Aorta (tissue), 5 donors: Measurements from ENCODE around the gene APAF1. TPM values are rescaled to one million over a fixed set of nuclear protein-coding genes. Genes with fewer than 3 reads are reported as not detected.
A peak's percentile ranks its signal among the peaks of the same experiment; 100 is the strongest.

Experiments used
- ATAC-seq: fragments of 200-7000 bp; cut with Tn5 transposase; one replicate; pipeline ENCODE4 v1.9.1; 2022; ENCODE audit warnings: moderate library complexity; ENCODE audit not compliant: low FRiP score
- DNase-seq, 2 donors: peaks; one replicate each; pipeline ENCODE4 v3.0.0-alpha.2; 2020
- H3K27ac ChIP-seq, 2 donors: one replicate each; pipeline ENCODE4 v1.5.1; 2013; ENCODE audit warnings: low read length in 2 of 2, mild to moderate bottlenecking in 2 of 2, moderate library complexity in 2 of 2, control low read depth in 1 of 2, inconsistent platforms in 1 of 2, low read depth in 1 of 2
- H3K27me3 ChIP-seq, 2 donors: one replicate each; pipeline ENCODE4 v1.6.1; 2013; ENCODE audit warnings: control low read depth in 1 of 2, low read length in 1 of 2, mild to moderate bottlenecking in 1 of 2, moderate library complexity in 1 of 2; ENCODE audit not compliant: insufficient read depth in 2 of 2, control insufficient read depth in 1 of 2
- H3K36me3 ChIP-seq, 2 donors: one replicate each; pipeline ENCODE4 v1.6.1; 2013; ENCODE audit warnings: control low read depth in 1 of 2, low read length in 1 of 2, mild to moderate bottlenecking in 1 of 2; ENCODE audit not compliant: insufficient read depth in 2 of 2, control insufficient read depth in 1 of 2
- H3K4me1 ChIP-seq, 2 donors: one replicate each; pipeline ENCODE4 v1.6.1; 2013; ENCODE audit warnings: low read length in 2 of 2, control low read depth in 1 of 2, mild to moderate bottlenecking in 1 of 2, moderate library complexity in 1 of 2; ENCODE audit not compliant: insufficient read depth in 2 of 2, control insufficient read depth in 1 of 2
- H3K4me3 ChIP-seq, 2 donors: one replicate each; pipeline ENCODE4 v1.5.1; 2013; ENCODE audit warnings: low read length in 2 of 2, control low read depth in 1 of 2, mild to moderate bottlenecking in 1 of 2
- H3K9me3 ChIP-seq: one replicate; pipeline ENCODE4 v1.6.1; 2013; ENCODE audit warnings: mild to moderate bottlenecking, low read length; ENCODE audit not compliant: control insufficient read depth
- WGBS, 2 donors: extraction: QIAGEN DNeasy Blood & Tissue Kit; methylation state at CpG; one replicate each; pipeline ENCODE4 v1.1.7; 2013; 5-methylcytosine and 5-hydroxymethylcytosine counted together
- intact Hi-C, 2 donors: fragments of 100-400 bp; cut with DNase I; formaldehyde crosslinking; loops; one replicate each; pipeline versions ENCODE4 v1.14.2 to v1.15.0; 2022
- polyA plus RNA-seq, 2 donors: library from polyadenylated mRNA; stranded (reverse); fragments of 200-250 nt; gene quantifications; one replicate each; pipeline ENCODE4 v1.2.3, GENCODE V29; 2013
- total RNA-seq, 2 donors: library from RNA; stranded (reverse); fragmentation: NEBNext Ultra II Directional; extraction: Animal tissue kit (Norgen Biotek cat#: 25700); gene quantifications; one replicate each; pipeline ENCODE4 v1.2.1, GENCODE V29; 2021
- donor health status: healthy with polysubstance abuse.
- donor health status: Bipolar disorder and iron deficiency.
- donor health status: DM: no; HTN: no; CAD: no.
- donor health status: DM: no; HTN: no; CAD: no.
- donor health status: DM: yes; HTN: yes; CAD: no.

APAF1 gene
- total and polyA plus RNA-seq, 4 donors, result 5.6 to 30.4 (median 10.2) TPM

DNA sequence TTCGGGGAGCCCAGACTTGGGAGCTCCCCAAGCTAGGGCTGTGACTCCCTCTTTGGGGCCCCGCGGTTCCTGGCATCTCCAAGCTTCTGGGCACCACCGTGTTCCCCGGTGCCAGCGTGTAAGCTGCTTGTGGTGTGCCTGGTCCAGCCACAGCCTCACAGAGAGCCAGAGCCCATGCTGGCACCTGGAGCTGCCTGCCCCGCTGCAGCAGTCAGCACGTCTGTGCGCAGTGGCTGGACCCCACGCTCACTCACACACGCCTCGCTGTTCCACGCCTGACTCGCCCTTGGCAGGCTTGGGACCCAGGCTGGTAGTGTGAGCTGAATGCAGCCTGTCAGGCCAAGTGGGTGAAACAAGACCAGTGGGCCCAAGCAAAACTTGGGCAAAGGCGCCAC lies 34.5 kb downstream of the APAF1 start:
- no peak overlapping the region for H3K4me3 ChIP-seq
- intact Hi-C loops, result no loop called here
- no peaks in the 10 kb centered on the region for H3K9me3 ChIP-seq
- no peak overlapping the region for H3K27ac ChIP-seq
- WGBS, 2 donors, result 94% methylated on average over 15 of the region's 15 CpGs
- no peaks in the 10 kb centered on the region for H3K27me3 ChIP-seq
- peaks cover 6 to 7% of the 10 kb centered on the region in 2 donors for H3K36me3 ChIP-seq
- DNase-seq (no peak), ATAC-seq (no peak)
- H3K4me1 ChIP-seq, result no peaks in the 10 kb centered on the region

DNA sequence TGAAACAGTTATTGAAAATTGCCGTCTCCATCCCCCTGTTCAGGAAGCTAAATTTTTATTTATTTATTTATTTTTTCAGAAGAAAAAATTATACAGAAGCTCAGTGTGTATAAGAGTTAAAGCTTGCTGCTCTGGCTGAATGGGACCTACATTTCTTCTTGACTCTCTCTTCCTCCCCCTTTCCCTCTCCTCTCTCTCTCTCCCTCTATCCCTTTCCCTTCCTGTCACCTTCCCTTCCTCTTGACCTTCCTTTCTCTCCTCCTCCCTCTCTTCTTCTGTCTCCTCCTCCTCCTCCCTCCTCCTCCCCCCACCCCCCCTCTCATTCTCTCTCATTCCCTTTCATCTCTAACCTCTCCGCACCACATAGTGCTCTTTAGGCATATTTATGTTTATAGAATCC lies 39.1 kb downstream of the APAF1 start:
- H3K9me3 ChIP-seq, result no peaks in the 10 kb centered on the region
- intact Hi-C loops, result no loop called here
- H3K27me3 ChIP-seq, result no peaks in the 10 kb centered on the region
- H3K4me3 ChIP-seq, result no peak overlapping the region
- H3K36me3 ChIP-seq, result peaks cover 3 to 13% of the 10 kb centered on the region in 2 donors
- WGBS, 2 donors, result 94 to 96% methylated on average over 2 of the region's 2 CpGs
- no peaks in the 10 kb centered on the region for H3K4me1 ChIP-seq
- no peak overlapping the region for H3K27ac ChIP-seq
- DNase-seq (no peak), ATAC-seq (no peak)

DNA sequence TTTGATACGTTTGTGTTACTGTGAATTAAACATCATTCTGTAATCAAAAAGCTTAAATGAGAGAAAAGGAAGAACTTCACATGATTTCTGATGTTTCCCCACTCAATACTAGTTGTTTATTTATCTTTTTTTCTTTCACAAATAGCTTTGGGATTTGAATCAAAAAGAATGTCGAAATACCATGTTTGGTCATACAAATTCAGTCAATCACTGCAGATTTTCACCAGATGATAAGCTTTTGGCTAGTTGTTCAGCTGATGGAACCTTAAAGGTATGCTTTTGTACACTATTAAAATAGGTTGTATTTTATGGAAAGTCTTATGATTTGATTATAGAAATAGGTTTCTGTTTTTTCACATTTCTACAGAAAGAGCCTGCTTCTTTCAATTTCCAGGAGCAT lies 41.5 kb downstream of the APAF1 start:
- Histone ChIP-seq H3K36me3 (peaks cover 3 to 8% of the 10 kb centered on the region in 2 donors), H3K4me3 (no peak overlapping the region)

DNA sequence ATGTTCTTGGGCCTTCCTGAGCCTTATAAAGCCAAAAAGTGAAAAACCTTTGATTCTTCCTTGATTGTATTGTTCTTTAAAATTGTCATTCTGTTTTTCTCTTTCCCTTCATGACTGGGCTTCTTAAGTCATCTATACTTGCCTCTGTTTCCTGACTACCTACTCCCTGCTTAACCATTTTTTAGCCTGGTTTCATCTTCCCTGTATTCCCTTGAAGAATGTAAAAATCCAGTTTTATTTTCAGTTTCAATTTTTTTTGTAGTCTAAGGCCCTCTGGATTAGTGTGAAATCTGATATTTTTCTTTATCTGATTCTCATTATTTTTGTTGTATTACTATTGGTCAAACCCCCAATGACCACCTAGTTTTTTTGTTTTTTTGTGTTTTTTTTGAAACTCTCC lies 46.3 kb downstream of the APAF1 start:
- intact Hi-C loops, result no loop called here
- no peak overlapping the region for H3K27ac ChIP-seq
- no peak for ATAC-seq
- H3K4me1 ChIP-seq, result no peaks in the 10 kb centered on the region
- H3K9me3 ChIP-seq, result no peaks in the 10 kb centered on the region
- DNase-seq, result no peak
- H3K36me3 ChIP-seq, result peaks cover 0 to 7% of the 10 kb centered on the region in 2 donors
- no peaks in the 10 kb centered on the region for H3K27me3 ChIP-seq
- no peak overlapping the region for H3K4me3 ChIP-seq

More for the DNA sequence above, 41.5 kb downstream of the APAF1 start:
- DNase-seq (no peak), ATAC-seq (no peak)
- Histone ChIP-seq H3K9me3 (no peaks in the 10 kb centered on the region), H3K4me1 (no peaks in the 10 kb centered on the region), H3K27ac (no peak overlapping the region), H3K27me3 (no peaks in the 10 kb centered on the region)
- intact Hi-C loops, result no loop called here
- WGBS, 2 donors, result 79 to 91% methylated on average over 2 of the region's 2 CpGs

DNA sequence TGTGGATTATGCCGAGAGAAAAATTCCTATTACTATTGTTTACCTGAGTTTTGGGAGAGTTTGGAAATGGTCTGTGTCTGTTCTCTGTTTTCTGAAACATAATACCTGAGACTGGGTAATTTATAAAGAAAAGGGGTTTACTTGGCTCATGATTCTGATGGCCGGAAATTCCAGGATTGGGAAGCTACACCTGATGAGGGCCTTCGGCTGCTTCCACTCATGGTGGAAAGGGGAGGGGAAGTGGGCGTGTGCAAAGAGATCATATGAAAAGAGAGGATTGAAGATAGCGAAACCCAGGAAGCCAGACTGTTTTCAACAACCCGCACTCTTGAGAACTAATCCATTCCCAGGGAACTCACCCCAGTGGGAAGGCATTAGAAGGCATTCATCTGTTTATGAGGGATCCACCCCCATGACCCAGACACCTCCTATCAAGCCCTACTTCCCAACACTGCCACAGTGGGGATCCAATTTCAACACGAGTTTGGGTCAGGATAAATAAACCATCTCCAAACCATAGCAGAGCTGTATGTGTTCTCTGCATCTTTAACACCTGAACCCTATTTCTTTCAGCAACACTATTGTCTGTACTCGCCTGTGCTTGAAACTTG lies 51.1 kb downstream of the APAF1 start:
- H3K27me3 ChIP-seq, result no peaks in the 10 kb centered on the region
- intact Hi-C loops, result no loop called here

DNA sequence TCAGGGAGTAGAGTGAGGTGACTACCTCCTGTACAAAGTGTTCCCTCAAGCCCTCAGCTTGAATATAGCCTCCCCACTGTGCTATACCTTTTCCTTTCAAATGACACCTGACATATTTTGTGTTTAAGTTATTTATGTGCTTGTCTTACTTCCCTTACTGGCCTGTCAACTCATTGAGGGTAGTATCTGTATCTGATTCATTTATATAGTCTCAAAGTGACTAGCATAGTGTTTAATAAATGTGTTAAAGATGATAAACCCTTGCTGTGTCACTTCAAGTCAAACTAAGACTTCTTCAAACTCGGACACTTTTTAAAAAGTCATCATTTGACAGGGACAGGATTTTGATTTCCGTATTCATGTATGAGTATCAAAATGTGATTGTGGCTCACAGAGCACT lies 52.1 kb downstream of the APAF1 start:
- 84 to 95% methylated on average over 2 of the region's 2 CpGs for WGBS, 2 donors
- Histone ChIP-seq H3K4me3 (no peak overlapping the region), H3K4me1 (no peaks in the 10 kb centered on the region), H3K27ac (no peak overlapping the region), H3K36me3 (no peaks in the 10 kb centered on the region), H3K9me3 (no peaks in the 10 kb centered on the region), H3K27me3 (no peaks in the 10 kb centered on the region)
- intact Hi-C loops, result no loop called here
- DNase-seq (no peak), ATAC-seq (no peak)

More for the DNA sequence above, 51.1 kb downstream of the APAF1 start:
- DNase-seq (no peak), ATAC-seq (no peak)
- Histone ChIP-seq H3K27ac (no peak overlapping the region), H3K9me3 (no peaks in the 10 kb centered on the region), H3K4me3 (no peak overlapping the region), H3K36me3 (no peaks in the 10 kb centered on the region), H3K4me1 (no peaks in the 10 kb centered on the region)
- WGBS, 2 donors, result 82 to 86% methylated on average over 8 of the region's 8 CpGs

DNA sequence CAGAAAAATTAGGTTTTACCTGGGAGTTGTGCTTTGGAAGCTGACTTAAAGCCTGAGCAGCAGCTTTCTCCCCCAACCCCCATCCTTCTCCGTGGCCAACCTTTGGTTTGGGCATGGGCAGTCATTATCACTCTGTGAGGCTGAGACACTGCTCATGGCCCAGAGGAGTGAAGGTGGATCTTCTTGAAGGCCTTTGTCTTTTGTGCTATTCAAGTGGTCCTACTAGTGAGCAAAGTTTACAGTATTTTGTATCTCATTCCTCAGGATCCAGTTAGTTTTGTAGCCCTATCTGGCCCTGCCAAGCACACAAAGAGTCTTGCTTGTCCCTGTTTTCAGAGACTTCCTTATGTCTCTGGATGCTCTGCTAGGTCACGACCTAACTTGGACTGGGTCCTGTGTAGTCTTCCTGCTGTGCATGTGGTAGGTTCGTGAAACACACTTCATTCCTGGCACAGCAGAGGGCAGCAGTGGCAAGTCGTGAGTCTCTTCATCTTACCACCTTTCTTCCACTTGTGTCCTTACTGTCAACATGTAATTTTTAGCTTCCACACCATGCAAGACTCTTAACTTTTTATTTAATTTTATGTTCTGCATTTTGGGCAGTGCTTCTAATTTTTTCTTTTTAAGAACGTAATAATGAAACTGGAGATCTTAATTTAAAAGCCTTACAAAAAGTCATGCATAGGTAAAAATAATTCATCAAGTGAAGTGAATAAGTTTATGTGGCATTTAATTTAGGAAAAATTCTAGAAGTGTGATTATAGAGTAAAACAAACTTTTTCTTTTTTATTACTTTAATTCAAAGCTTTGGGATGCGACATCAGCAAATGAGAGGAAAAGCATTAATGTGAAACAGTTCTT lies 53.7 kb downstream of the APAF1 start:
- H3K9me3 ChIP-seq, result no peaks in the 10 kb centered on the region
- no peaks in the 10 kb centered on the region for H3K36me3 ChIP-seq
- H3K4me3 ChIP-seq, result peak overlapping the region in 1 of 2 donors; percentile 34
- H3K4me1 ChIP-seq, result no peaks in the 10 kb centered on the region
- WGBS, 2 donors, result 14 to 16% methylated on average over 6 of the region's 6 CpGs
- ATAC-seq, result peak; percentile 77
- H3K27ac ChIP-seq, result peak overlapping the region in 1 of 2 donors; percentile 41
- H3K27me3 ChIP-seq, result no peaks in the 10 kb centered on the region
- DNase-seq, result peak in 1 of 2 donors; percentile 64
- intact Hi-C loops, result loop anchor here in 1 of 2 donors (2.0 kb wide), 1 partner anchor 300 kb away; no protein-coding TSS in a partner anchor

DNA sequence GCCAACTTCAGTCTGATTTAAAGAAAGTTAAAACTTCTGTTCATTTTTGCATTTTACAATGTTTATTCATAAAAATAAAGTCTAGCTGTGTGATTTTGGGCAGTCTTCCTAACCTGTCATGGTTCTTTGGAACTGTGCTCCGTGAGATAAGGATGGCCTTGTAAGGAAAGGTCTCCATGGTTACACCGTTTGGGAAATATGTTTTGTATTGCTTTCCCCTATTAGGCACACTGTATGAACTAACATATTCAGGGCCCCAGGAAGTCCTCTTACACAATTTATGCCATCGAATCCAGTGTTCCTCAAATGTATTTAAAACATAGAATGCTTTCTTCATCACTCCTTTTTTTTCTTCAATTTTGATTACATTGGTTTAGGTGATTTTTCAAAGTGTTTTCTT lies 54.5 kb downstream of the APAF1 start:
- Histone ChIP-seq H3K4me3 (peak overlapping the region in 1 of 2 donors; percentile 34), H3K36me3 (no peaks in the 10 kb centered on the region), H3K9me3 (no peaks in the 10 kb centered on the region), H3K4me1 (no peaks in the 10 kb centered on the region), H3K27ac (no peak overlapping the region), H3K27me3 (no peaks in the 10 kb centered on the region)
- ATAC-seq (peak; percentile 89), DNase-seq (no peak)
- intact Hi-C loops, result loop anchor here in 1 of 2 donors (2.0 kb wide), 1 partner anchor 299 kb away; no protein-coding TSS in a partner anchor
- 0 to 1% methylated on average over 3 of the region's 3 CpGs for WGBS, 2 donors

DNA sequence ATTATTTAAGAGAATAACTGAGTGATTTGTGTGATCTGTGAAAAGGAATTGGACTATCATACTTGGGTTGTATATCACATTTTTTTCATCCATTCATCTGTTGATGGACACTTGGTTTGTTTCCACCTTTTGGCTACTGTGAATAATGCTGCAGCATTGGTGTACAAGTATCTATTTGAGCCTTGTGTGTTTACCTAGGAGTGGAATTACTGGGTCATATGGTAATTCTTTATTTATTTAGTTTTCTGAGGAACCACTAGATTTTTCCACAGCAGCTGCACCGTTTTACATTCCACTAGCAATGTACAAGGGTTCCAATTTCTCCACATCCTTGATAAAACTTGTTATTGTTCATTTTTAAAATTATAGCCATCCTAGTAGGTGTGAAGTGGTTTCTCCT lies 56.1 kb downstream of the APAF1 start:
- DNase-seq (no peak), ATAC-seq (no peak)
- WGBS, 2 donors, result 3 to 4% methylated on average over 1 of the region's 1 CpG
- H3K36me3 ChIP-seq, result no peaks in the 10 kb centered on the region
- H3K4me3 ChIP-seq, result no peak overlapping the region
- no peaks in the 10 kb centered on the region for H3K9me3 ChIP-seq
- H3K27me3 ChIP-seq, result no peaks in the 10 kb centered on the region
- peak overlapping the region in 1 of 2 donors; percentile 76 for H3K27ac ChIP-seq
- intact Hi-C loops, result no loop called here
- H3K4me1 ChIP-seq, result no peaks in the 10 kb centered on the region
